Cardiac ventricle fibroblast (primary cell): Measurements from ENCODE around the gene SKI. TPM values are rescaled to one million over a fixed set of nuclear protein-coding genes. Genes with fewer than 3 reads are reported as not detected.

Source experiments
- total RNA-seq: library from RNA; depleted of rRNA; stranded (reverse); fragments of >200 nt; gene quantifications from 2 replicates; pipeline ENCODE4 v1.2.3, GENCODE V29; 2015

Gene SKI
- 62.8 and 70.0 TPM in 2 replicates for total RNA-seq

GRCh38 chr1:2228157-2228594 lies at the start of gene SKI:
TSS of gene SKI (plus strand) at chr1:2228319. CDS start at chr1:2228767, 448 bp downstream.

GRCh38 chr1:2194319-2194897 lies 33.7 kb upstream of the SKI start, which contains the start of gene FAAP20:
TSS of gene FAAP20 (minus strand) at chr1:2194772. CDS start at chr1:2194749, 23 bp downstream.

Other genes with a start within 250 kb of the SKI start
- gene CFAP74, start 224.5 kb upstream of the SKI start, total RNA-seq: not detected in 2 replicates
- gene GABRD, start 209.0 kb upstream of the SKI start, total RNA-seq: 0.37 TPM in 1 of 2 replicates, not detected in the other
- 0.15 and 2.3 TPM in 2 replicates for gene PRKCZ, start 177.9 kb upstream of the SKI start, total RNA-seq
- 32.1 and 32.9 TPM in 2 replicates for gene FAAP20, start 33.5 kb upstream of the SKI start, total RNA-seq
- gene MORN1, start 163.2 kb downstream of the SKI start, total RNA-seq: 4.7 and 5.7 TPM in 2 replicates
- 96.5 and 119 TPM in 2 replicates for gene RER1, start 163.5 kb downstream of the SKI start, total RNA-seq
- 22.2 and 27.0 TPM in 2 replicates for gene PEX10, start 184.2 kb downstream of the SKI start, total RNA-seq
- gene PLCH2, start 248.0 kb downstream of the SKI start, total RNA-seq: not detected in 2 replicates